Activated gamma-delta T cell treated with anti-CD3 and anti-CD28 coated beads, Interleukin-2, amount 50 U/mL, for 16 hours (primary cell): ENCODE measurements around the gene RIMS1.

Experiments
- DNase-seq: peaks from one replicate; pipeline ENCODE4 v3.0.0-alpha.2; 2020; ENCODE audit warnings: low read depth

RIMS1 gene

DNA sequence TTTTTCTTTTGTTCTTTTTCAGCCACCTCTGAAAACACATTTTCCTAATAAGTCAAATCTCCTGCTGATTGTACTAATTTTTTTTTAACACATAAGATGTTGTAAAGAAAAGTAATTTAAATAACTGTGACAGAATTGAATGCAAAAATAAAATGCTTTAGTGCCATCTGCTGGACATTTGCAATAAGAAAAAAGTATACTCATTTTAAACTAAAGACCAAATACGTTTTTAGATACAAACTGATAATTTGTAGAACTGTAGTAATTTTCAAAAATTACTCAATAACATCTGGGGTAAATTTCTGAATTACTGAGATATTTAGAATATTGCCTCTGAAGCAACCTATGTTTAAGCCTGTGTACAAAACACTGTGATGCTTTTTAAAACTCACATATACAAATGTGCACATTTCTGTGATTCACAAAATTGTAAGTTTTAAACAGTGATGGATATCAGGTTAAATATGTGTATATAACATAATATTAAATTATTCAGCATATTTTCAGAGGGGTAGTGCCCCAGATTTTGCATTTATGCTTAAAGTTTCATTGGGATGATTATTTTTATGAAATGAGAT lies 198.7 kb downstream of the RIMS1 start:
- no peak for DNase-seq

DNA sequence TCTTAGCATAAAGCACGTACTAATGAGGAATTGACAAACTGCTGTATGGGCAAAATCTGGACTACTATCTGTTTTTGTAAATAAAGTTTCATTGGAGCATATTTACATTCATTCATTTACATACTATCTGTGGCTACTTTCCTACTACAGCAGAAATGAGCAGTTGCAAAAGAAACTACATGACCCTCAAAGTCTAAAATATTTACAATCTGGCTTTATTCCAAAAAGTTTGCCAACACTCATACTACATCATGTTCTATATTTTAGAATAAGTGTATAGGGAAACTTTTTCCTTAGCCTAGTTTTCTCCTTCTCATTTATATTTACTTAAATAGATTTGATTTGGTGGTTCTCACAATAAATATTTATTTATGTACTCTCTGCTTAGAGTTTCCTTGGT lies 208.2 kb downstream of the RIMS1 start:
- DNase-seq = no peak

DNA sequence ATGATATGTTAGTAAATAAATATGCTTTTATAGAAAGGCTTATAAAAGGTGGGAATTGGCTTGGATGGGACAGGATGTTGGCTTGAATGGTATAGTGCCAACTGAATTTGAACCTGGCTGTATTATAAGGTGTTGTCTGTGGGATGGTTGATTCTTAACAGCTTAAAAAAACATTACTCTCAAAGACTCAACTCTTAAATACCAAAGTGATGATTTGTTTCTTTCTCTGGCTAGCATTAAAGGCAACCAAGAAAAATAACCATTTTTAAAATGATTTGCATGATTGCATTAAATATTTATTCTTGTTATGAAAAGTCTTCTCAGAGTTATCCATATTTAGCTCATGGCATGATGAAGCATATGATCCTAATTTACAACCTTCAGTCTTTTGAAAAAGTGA lies 216.2 kb downstream of the RIMS1 start:
- no peak for DNase-seq

DNA sequence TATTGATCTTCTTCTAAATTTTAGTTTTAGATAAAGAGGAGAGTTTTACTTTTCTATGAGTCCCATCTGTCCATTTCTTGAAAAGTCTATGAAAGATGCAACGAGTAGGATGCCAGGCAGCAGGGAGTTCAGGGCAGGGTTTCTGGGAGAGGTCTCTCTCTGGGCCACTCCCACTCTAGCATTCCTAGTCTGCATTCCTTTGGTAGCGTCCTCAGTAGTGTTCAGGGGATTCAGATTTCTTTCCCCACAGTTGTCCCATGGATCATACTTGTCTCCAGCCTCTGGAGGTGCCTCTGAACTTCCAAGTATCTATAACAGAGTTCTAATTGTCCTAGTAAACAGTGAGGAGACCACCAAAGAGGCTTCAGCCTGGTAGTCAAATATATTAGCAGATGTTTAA lies 225.3 kb downstream of the RIMS1 start:
- no peak for DNase-seq

DNA sequence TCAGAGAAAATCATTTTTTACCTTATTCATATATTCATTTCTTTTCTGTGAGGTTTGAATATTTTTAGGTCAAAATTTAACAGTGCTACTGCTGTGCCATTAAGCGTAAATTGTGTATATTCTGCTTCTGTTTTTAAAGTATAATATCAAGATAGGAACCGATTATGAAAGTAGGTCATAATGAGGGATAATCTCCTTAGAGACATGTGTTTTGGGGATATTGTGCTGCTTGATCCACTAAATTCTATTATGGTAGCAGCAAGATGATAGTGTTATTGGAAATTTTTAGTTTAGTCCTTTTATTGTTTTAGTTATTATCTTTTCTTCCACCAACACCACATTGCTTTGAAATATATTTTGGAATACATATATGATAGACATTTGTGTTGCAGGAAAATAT lies 244.0 kb downstream of the RIMS1 start:
- DNase-seq = no peak

DNA sequence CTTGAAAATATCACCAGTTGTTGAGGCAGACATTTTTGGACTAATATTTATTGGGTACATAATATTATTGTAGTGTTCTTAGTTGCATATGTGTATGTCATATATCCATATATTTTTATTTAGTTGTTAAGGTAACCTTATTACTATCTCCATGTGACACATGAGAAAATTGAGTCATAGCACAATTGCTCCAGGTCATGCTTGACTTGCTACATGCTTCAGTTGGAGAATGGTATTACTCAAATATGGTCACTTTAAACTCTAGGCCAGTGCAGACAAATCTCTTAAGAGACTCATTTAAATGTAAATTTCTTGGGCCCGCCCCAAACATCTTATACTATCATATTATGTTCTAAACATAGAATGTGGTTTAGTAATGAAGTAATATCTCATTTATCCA lies 246.1 kb downstream of the RIMS1 start:
- DNase-seq = no peak

DNA sequence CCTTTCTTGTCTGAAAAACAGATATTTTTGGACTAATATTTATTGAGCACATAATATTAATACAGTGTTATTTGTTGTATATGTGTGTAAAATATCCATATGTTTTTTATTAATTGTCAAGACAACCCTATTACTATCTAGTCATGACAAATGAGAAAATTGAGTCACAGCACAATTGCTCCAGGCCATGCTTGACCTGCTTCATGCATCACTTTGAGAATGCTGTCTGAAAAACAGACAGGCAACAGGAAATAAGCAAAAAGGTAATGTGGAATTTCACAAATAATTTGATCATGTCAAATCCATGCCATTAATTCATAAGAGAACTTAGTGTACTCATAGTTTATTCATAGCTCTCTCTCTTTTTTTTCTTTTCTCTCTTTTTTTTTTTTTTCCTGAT lies 246.5 kb downstream of the RIMS1 start:
- no peak for DNase-seq

DNA sequence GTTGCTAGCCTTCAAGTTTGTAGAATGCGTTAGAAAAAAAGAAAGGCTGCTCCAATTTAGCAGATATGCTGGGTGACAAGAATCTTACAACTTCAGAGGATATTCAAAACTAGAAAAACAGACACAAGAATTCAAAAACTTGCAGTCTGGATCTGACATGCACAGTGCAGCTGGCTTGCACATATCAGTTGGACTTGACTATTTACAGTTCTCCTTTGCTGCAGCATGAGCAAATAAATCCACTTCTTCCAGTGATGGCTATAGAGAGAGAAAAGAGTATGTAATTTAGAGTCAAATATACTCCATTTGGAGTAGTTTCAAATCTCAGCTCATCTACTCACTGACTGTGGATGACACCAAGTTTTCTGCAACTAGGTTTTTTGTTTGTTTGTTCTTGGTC lies 247.0 kb downstream of the RIMS1 start:
- DNase-seq = no peak

DNA sequence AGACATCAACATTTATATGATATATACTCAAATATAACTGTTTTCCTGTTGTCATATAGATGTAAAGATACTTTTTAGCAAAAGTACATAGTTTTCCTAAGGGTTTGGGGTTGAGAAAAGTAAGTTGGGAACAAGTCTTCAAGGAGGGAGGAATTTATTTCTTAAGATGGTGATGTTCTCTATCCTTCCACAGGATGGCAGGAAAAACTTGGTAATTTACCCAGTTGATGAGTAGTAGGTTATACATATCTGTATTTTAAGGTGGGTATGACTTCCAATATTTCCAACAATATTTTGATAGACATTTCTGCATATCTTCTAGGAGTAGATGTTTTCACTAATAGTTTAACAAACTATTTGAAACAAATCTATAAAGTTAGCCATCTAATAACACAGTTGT lies 254.4 kb downstream of the RIMS1 start:
- DNase-seq = no peak

DNA sequence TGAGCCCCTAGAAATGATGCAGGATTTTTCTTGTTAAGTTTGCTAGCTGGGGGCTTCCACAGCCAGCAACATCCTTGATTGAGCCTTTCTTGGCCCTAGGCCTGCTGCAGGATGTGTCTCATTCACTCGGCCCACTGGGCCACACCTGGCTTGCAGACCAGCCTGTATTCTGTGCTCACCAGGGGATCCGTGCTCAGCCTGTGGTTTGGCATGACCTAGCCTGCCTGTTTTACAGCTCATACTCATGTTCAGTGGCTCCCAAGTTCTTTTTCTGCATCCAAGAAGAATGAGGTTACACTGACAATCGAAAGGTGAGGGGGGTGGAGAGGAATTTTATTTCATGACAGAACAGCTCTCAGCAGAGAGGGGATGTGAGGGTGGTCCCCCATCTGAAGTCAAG lies 263.4 kb downstream of the RIMS1 start:
- DNase-seq = no peak

DNA sequence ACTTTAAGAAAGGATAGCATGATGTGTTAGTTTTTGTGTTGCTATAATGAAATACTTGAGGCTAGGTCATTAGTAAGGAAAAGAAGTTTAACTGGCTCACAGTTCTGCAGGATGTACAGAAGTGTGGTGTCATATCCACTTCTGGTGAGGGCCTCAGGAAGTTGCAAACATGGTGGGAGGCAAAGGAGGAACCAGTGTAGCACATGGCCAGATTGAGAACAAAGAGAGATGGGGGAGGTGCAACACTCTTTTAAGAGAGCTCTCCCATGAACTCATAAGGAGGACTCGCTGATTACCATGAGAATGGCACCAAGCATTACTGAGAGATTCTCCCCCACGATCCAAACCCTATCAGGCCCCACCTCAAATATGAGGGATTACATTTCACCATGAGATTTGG lies 265.4 kb downstream of the RIMS1 start:
- DNase-seq = no peak

DNA sequence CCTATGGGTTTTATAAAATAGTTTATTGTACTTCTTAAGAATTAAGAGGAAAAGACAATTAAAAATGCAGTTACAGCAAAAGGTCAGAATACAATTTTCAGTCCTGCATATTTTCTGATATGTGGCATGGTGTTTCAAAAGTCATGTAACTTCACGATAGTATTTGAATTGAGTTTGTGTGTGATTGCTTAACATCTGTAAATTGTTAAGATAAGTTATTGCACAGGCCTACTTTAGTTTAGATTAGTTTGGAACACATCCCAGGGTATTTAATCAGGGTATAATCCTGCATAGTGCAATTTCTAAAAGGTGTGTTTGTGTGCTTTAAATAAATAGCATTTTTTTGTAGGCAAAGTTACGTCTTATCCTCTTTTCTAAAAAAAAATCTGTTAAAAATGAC lies 289.6 kb downstream of the RIMS1 start:
- no peak for DNase-seq

DNA sequence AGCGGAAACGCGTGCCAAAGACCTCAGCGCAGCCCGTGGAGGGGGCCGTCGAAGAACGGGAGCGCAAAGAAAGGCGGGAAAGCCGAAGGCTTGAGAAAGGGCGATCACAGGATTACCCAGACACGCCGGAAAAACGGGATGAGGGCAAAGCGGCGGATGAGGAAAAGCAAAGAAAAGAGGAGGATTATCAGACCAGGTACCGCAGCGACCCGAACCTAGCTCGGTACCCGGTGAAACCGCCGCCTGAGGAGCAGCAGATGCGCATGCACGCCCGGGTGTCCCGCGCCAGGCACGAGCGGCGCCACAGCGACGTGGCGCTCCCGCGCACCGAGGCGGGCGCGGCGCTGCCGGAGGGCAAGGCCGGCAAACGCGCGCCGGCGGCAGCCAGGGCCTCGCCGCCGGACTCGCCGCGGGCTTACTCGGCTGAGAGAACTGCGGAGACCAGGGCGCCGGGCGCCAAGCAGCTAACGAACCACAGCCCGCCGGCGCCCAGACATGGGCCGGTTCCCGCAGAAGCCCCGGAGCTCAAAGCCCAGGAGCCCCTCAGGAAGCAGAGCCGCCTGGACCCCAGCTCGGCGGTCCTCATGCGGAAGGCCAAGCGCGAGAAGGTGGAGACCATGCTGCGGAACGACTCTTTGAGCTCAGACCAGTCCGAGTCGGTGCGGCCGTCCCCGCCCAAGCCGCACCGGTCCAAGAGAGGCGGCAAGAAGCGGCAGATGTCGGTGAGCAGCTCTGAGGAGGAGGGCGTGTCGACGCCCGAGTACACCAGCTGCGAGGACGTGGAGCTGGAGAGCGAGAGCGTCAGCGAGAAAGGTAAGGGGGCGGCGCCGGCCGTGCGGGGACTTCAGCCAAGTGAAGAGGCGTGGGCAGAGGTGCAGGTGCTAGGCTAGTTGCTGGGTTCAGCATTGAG lies 296.2 kb downstream of the RIMS1 start:
- DNase-seq = no peak

DNA sequence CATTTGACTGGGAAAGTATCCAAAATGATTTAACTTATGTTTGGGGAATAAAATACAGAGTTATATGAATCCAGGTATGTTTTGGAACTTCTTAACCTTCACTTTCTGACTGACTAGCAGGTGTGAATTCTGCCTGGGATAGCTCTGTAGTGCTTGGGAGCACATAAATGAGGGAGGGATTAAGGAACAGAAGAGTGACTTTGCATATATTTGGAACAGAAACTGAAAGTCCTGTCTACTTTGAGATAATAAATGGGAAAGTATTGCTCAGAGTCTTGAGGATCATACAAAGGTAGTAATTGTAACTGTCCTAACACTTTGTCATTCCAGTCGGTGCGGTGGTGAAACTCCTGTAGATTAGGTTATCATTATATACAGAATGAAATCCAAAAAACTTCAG lies 317.6 kb downstream of the RIMS1 start:
- DNase-seq = no peak

DNA sequence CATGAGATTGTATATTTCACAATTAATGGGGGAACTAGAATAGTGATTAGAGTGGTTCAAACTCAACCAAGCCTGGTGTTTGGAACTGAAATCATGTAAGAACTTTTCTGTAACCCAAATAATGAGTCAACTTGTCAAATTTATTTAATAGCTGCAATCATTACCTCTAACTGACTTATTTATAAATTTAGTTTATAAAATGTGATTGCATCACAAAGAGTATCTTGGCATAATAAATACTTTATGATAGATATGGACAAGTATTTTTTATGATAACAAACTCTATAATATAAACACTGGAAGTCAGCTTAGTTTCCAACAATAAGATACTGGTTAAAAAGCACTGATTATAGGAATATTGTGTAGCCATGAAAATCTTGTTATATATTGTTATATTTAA lies 319.1 kb downstream of the RIMS1 start:
- DNase-seq = no peak

DNA sequence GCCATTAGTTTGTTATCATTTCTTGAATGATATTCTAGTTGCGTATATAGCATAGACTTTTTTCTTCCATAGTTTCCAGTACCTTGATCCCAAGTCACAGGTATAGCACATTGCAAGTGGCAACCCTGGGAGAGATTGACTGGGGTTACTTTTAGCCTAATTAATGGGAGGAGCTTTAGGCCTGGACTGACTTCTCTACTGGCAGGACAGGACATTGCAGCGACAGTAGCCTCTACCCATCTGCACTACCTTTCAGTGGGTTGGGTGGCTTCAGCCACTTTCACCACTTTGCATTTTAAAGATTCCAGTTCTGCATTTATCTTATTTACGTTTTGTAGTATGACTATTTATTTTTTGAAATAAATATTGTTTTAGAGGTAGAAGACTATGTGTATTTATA lies 320.3 kb downstream of the RIMS1 start:
- no peak for DNase-seq

DNA sequence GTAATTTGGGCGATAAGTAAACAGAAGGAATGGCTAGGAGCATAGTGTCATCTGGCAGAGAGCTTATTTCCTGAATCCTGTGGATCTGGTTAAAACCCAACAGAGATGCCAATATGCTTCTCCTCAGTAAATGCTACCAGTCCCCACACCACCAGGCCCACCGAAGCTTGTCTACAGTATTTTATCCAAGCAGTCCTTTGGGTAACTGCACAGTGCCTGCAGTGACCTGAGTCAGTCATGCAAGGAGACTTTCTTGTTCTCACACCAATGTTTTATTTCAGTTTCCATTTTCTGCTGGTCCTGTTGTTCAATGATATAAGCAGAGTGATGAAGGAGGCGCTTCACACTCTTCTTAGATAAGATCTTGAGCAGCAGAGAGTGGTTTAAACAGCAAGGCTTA lies 326.3 kb downstream of the RIMS1 start:
- no peak for DNase-seq

DNA sequence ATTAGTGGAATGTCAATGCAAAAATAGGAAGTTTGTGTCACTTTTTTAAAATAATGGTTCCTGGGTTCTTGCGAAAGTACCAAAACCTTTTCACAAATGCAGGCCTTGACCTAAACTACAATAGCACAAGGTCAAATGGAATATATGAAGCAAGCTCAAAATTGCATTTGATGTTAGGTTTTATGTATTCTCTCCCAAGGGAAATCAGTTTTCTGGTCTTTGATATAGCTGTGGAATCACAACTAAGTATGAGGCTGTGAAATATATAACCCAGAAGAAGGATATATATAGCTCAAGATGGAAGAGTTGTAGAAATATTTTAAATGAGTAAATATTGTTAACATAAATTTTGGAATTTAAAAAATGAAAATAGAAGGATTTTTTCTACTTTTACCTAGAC lies 327.3 kb downstream of the RIMS1 start:
- DNase-seq = no peak

DNA sequence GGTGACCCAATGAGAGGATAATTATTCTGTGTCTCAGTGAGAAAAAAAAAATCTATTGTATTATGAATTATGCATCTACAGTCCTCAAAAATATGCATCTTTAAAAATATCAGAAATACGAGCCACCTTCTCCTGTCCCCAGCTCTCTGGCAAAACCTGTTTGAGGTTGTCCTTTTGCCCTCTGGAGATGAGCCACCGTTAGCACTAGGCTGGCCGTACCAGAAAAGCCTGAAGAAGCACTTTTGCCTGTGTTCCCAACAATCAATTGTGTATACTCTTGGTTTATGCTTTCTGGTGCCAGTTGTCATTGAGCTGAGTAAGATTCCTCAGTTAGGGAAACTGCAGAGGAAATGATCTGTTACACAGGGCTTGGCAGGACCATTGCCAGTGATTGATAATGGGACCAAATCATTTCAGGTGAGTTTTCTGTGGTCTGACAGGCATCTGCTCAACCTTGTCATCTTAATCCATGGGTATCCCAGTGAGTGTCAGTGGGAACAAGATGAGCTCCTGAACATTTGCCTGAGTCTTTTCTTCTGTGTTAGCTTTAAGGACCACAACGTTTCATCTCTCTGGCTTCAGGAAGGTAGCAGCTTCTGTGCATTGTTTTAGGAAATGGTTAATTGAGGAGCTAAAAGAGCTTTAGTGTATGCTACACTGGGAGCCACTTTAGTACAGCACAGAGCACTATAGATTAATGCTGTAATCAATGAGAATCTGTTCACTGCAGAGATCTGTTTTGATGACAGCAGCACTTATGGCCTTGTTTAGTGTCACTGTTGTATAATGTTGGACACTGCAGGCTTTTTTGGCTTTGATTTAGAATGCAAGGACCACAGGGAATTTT lies 330.1 kb downstream of the RIMS1 start:
- no peak for DNase-seq

DNA sequence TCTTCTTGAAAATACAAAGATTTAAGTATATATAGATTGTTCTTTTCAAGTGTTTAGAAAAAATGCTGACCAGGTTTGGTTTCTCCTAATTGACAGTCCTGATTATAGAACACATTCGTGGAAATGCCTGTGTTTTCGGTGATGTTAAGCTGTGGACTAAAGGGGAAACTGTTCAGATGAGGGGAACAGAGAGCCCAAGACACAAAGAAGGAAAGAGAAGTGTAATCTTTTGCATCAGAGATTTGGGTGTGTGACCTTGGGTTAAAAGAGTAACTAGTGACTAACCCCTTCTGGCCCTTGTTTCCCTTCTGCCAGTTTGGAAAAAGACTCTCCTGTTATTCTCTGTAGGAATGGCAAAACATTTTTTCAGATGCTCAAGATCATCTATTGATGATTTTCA lies 331.3 kb downstream of the RIMS1 start:
- no peak for DNase-seq

DNA sequence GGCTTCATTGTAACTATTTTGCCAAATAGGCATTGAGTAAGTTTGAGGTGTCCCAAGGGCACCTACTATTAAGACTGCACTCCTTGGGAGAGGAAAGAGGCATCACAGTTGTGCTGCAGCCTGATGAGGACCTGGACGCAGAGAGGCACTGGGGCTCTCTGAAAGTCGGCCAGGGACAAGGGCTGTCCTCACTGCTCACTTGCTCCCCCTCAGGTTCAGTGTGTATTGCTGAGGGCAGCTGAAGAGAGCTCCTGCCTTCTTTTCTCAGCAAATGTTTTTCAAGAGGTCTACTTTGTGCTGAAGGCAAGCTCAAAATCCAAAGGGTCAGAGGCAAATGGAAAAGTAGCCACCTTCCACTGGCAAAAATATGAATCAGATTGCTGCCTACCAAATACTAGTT lies 331.8 kb downstream of the RIMS1 start:
- no peak for DNase-seq

DNA sequence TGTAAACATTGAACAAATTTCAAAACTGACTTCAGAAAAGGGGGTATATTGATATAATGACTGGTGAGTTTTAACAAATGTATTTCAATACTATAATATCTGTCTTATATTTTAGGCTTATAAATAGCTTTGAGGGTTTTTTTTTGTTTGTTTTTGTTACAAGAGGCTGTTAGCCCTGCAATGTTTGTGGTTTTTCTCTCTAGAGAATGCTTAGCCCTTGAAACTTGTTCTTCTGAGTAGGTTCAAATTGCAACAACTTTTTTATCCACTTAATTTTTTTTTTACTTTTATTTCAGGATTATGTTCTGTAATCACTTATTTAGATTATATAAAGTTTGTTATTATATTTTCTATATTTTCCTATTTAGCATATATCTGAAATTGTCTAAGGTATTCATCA lies 333.2 kb downstream of the RIMS1 start:
- no peak for DNase-seq

DNA sequence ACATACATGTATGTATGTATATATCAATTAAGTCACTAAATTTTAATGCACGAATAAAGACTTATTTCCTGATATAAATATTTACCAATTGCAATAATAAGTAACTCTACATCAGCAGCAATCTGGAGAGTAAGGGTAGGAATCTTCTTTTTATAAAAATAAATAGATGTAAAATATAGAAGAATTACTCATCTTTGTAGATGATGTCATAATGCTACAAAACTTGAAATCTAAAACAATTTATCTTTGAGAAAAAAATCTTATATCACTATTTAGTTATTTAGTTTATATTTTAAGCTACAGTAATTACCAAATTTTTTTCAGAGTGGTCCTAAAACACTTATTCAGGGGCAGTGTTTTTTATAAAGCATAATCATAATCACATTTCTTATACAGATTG lies 351.7 kb downstream of the RIMS1 start:
- no peak for DNase-seq
